GM19043 (cell line): ENCODE measurements around the gene R3HDM4.
"Not testable (repeated sequence)": the region's sequence is repeated elsewhere in the genome, so short reads cannot be mapped to it uniquely, and the experiment has no call there.

Experiments
- ATAC-seq: cut with Tn5 transposase; IDR thresholded peaks from one replicate; pipeline ENCODE4 v1.9.1; 2021; ENCODE audit warnings: low read depth; ENCODE audit not compliant: unreplicated experiment

Gene R3HDM4

GRCh38 chr19:913080-913748 lies at the start of gene R3HDM4:
R3HDM4 (minus strand) TSS chr19:913219; CDS start chr19:913157, 62 bp downstream.
- no peak for ATAC-seq

DNA sequence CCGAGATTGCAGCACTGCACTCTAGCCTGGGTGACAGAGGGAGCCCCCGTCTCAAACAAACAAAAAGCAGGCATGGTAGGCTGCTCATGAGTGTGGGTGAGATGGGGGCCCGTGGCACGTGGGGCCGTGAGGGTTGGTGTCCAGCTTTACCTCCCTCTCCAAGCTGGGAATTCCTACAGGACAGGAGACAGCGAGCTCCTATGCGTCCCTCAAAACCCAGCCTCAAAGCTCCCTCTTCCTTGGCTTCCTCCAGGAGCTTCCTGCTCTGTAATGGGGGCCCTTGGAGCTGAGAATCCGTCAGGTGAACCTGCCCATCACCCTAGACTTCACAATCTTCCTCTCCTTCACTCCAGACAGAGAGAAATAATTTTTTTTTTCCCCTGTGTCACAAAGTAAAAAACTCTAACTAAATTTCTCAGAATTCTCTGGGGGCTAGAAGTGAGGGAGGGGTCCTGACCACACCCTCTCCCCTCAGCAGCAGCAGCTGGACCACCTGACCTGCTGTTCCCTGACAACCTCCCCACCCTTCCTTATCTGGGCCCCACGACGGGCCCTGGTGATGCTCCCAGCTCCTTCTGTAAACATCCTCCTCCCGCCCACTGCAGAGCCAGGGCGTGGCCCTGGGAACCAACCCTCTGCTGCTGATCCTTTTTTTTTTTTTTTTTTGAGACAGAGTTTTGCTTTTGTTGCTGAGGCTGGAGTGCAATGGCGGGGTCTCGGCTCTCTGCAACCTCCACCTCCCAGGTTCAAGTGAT lies 49.0 kb upstream of the R3HDM4 start:
- no peak for ATAC-seq

DNA sequence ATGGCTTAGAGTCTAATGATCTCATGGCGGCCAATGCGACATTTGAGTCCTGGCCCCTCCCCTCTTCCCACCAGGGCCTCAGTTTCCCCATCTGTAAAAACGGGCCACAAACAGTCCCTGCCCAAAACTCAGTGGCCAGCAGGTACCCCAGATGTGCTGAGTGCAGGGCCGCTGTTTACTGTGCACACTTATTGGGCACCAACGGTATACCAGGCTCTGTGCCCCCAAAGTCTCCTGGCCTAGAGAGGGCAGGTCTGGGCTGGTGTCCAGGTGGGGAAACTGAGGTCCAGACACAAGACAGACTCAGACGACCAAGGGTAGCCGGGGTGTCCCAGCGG lies 47.6 kb upstream of the R3HDM4 start:
- ATAC-seq = no peak

GRCh38 chr19:960020-960419 lies 47.0 kb upstream of the R3HDM4 start:
- no peak for ATAC-seq

DNA sequence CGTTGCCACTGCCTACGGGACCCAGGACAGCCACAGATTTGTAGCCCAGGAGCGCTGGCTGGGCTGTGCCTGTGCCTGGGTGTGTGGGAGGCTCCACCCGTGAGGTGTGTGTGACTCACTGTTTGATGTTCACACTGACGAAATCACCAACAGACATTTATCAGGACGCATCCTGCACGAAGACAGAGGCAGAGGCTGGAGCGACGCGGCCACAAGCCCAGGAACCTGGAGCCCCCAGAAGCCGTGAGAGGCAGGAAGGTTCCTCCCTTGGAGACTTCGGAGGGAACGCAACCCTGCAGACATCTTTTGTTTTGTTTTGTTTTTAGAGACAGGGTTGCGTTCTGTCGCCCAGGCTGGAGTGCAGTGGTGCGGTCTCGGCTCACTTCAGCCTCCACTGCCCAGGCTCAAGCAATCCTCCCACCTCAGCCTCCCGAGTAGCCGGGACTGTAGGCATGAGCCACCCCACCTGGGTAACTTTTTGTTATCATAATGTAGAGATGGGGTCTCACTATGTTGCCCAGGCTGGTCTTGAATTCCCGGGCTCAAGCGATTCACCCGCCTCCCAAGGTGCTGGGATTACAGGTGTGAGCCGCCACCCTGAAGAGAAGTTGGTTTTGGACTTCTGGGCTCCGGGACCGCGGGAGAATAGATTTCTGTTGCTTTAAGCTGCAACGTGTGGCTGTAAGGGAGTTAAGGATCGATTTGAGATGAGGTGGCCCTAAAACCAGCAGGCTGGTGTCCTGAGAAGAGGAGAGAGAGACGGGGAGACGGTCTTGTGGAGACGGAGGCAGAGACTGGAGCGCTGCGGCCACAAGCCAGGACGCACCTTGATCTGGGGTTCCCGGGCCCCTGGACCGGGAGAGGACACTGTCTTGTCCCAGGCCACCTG lies 46.2 kb upstream of the R3HDM4 start:
- no peak for ATAC-seq

DNA sequence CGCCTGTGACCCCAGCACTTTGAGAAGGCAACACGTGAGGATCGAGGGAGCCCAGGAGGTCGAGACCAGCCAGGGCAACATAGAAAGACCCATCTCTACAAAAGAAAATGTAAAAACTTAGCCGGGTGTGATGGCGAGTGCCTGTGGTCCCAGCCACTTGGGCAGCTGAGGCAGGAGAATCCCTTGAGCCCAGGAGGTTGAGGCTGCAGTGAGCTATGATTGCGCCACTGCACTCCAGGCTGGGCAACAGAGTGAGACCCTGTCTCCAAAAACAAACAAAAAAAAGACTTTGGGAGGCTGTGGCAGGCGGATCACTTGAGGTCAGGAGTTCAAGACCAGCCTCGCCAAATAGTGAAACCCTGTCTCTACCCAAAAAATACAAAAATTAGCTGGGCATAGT lies 44.6 kb upstream of the R3HDM4 start:
- not testable (repeated sequence) for ATAC-seq

- no peak for ATAC-seq
Measured at GRCh38 chr19:956766-957440, 43.9 kb upstream of the R3HDM4 start.

GRCh38 chr19:955803-956765 lies 43.1 kb upstream of the R3HDM4 start:
- ATAC-seq = no peak

DNA sequence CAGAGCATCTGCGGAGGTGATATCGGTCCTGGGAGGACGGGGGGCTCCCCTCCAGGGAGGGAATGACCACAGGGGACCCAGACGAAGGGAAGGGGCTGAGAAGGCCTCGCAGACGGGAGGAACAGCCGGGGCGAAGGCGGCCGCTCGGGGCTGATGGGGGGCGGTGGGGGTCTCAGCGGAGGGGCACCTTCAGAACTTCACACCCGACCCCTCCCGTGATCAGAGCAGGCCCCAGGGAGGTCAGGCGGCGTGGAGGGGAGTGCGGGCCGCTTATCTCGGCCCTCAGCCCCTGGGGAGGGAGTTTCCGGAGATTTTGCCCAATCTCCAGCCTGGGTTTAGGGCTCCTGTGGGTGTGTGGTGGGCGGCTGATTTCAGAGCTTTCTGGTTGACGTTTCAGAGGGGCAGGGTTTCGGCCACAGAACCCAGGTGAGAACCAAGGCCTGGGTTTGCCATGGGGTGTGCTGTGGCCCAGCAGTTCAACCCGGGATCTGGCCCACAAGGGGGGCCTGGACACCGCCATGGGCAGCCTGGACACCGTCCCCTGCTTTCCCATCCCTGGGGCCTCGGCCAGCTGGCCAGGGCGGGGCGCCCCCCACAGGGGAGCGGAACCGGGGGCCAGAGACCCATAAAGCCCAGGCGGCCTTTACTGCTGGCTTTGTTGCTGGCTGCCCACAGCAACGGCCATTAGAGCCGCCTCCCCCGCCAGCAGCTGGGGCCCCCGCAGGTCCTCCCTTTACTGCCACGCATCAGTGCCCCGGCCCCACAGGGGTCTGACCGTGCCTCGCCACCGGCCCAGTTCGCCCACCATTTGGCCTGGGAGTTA lies 41.9 kb upstream of the R3HDM4 start:
- ATAC-seq = no peak

DNA sequence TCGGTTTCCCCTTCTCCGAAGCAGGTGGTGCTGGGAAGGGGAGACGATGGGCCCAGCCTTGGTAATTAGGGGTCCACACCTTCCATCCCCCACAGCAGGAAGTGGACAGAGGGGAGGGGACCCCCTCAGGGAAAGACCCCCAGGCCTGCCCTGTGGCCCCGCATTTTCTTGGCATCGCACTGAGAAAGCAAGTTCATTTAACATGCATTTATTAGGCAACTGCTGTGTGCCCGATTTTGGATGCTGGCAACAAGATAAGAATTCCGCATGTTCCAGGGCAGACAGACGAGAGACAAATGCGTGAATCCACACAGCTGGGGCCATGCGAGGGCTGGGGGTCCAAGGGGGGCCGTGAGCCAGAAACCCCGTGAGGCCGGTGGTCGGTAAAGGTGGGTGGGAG lies 41.3 kb upstream of the R3HDM4 start:
- no peak for ATAC-seq

DNA sequence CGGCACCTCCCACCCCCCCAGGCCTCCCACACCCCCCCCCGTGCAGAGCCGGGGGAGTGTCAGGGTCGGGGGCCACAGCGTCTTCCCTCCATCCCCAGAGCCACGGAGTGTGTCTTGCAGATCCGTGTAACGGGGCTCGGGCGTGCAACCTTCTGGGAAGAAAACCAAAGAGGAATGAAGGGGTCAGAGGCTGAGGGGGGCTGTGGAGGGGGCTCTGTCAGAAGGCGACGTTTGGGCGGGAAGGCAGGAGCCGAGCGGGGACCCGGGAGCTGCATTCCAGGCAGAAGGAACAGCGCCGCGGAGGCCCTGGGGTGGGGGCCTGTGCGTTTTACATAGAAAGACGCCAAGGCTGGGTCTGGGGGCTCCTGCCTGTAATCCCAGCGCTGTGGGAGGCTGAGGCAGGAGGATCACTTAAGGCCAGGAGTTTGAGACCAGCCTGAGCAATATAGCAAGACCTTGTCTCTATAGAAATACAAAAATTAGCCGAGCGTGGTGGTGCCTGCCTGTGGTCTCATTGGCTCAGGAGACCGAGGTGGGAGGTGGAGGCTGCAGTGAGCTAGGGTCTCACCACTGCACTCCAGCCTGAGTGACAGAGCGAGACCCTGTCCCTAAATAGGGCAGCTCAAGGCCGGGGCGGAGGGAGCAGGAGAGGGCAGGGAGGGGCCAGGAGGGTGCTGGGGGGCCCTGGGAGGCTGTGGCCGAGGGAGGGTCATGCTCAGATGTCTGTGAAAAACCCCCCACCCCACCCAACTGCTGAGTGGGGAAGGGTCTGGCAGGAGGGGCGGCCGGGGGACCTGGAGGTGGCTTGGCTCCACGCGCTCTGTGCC lies 40.6 kb upstream of the R3HDM4 start:
- no peak for ATAC-seq

DNA sequence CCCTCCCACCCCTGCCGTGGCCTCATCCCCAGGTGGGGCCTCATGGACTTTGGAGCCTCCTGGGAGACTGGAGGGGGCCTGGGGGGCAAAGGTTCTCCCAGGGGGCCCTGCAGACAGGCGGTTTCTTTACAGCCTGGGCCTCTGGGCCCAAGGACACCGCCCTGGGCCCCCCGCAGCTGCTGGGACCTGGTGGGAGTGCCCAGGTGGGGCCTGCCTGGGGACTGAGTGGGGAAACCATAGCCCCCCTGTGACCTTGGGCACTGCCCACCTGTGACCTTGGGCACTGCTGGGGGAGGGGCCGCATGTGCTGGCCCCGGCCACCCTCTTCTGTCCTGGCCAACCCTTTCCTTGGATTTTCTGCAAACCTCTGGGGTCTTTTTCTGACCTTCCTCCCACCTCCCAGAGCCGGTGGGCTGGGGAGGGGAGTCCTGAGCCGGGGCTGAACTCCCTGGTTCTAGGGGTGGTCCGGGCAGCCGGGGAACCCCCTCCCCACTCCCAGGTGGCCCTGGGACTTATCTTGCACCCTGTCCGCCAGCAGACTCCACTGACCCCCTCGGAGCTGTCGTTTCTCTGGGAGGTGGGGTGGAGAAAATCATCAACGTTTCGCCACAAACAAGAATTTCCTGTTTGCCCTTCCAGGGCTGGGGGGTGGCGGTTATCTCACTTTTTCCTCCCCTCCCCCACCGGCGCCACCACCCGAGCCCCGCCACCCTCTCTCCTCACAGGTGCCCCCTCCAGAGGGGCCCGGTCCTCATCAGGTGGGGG lies 39.8 kb upstream of the R3HDM4 start:
- ATAC-seq = no peak

GRCh38 chr19:952049-952679 lies 39.1 kb upstream of the R3HDM4 start:
- ATAC-seq = no peak

DNA sequence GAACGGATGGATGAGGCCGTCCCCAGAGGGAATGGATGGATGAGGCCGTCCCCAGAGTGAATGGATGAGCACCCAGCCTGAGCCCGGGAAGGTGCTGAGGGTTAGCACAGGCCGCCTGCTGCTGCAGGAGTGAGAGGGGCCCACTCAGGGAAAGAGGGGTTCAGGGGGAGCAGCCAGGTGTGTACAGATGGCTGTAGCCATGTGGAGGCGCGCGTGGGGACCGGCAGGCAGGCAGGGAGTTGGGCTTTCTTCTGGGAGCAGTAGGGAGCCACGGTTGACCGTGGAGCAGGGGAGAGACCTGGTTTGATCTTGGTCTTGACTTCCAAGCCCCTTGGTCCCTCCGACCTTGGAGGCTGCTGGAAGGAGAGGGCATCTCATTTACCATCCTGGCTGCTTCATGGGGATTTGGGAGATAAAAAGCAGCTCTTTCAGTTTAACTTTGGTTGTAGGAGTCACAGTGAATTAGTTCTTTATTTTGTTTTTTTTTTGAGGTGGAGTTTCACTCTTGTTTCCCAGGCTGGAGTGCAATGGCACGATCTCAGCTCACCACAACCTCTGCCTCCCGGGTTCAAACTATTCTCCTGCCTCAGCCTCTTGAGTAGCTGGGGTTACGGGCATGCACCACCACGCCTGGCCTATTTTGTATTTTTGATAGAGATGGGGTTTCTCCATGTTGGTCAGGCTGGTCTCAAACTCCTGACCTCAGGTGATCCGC lies 37.5 kb upstream of the R3HDM4 start:
- no peak for ATAC-seq

GRCh38 chr19:948842-949496 lies 36.0 kb upstream of the R3HDM4 start:
- no peak for ATAC-seq
